Measurements from ENCODE around the gene FARP2.

The FARP2 gene

DNA sequence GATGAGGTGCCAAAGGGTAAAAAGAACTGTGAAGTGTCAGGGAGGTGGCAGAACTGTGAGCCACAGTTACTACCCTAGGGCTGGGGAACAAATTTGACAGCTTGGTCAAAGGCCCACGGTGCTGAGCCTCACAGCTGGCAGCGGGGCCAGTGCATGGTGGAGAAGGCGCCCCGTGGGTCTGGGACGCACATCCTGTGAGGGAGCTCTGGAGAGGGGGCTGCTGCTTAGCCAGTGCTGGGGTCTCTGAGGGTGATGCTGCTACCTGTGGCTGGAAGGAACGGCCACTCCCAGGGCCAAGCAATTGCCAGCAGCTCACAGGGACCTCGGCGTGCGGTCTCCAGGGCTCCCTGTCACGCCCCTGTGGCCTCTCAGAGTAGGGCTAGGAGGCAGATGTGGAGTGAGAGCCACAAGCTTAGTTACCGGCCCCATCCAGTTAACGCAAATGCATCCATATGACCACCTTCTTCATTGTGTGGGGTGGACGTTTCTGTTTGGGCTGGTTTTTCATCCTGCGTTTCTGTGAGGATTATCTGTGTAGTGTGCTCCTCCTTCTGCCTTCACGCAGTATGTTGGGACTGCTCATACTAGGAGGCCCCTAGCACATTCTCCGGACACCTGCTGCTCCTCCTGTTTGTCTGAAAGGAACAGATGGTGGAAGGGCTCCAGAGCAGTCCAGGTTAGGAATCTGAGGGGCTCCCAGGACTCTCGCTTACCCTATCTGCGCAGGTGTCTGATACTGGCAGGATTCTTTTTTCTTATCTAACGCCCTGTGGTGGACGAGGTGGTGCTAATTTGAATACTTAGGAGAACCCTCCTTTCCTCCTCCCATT, 126.3 kb downstream of the FARP2 start:
- no peak overlapping the region for H3K4me3 ChIP-seq (ENCODE audit: low read length)
- TF ChIP-seq ZNF274 (IDR thresholded peaks at IDR 0.05; ENCODE audit: low read depth, low read length) = no peak

GRCh38 chr2:241483305-241483704, 127.2 kb downstream of the FARP2 start:
- H3K4me3 ChIP-seq (ENCODE audit: low read length) = no peak overlapping the region
- no peak for TF ChIP-seq ZNF274 (IDR thresholded peaks at IDR 0.05; ENCODE audit: low read depth, low read length)

GRCh38 chr2:241485172-241485911, 129.3 kb downstream of the FARP2 start:
- TF ChIP-seq ZNF274 (IDR thresholded peaks at IDR 0.05; ENCODE audit: low read depth, low read length) = no peak
- H3K4me3 ChIP-seq (ENCODE audit: low read length) = no peak overlapping the region

GRCh38 chr2:241489088-241489487, 133.0 kb downstream of the FARP2 start:
- no peak overlapping the region for H3K4me3 ChIP-seq (ENCODE audit: low read length)
- TF ChIP-seq ZNF274 (IDR thresholded peaks at IDR 0.05; ENCODE audit: low read depth, low read length) = no peak

DNA sequence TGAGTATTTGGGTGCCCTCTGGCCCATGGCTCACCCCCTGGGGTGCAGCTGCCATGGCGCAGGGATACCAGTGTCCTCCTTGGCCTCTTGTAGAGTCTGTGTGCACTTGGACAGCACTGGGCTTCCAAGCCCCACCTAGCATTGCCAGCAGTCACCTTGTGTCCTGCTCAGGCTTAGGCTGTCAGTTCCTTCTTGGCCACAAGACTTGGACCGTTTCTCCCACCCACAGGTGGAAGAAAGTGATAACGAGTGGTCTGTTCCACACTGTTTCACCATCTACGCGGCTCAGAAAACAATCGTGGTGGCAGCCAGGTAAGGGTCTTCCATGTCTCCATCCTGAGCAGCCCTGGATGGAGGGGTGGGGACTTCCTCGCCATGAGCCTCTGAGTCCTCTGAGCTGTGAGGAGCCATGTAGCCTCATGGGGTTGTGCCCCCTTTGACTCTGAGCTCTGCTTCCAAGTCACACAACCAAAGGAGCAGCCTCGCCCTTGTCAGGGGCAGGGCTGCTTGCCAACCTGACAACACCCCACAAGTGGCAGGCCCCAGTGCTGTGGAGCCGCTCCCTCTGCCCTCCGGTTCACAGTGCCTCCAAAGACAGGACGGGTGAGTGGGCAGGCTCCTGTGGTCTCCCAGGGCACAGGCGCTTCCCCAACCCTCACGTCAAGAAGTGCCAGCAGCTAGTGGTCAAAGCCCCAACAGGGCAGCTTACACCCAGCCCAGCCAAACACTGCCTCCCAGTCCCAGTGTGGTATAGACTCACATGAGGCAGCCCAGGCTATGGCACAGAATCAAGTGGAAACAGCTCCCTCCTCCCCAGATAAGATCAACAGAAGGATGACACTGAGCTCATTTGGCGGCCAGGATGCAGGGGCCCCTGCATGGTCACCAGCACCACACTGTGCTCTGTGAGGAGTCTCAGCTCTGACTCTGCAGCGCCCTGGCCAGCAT, 133.9 kb downstream of the FARP2 start:
- H3K4me3 ChIP-seq (ENCODE audit: low read length) = no peak overlapping the region
- no peak for TF ChIP-seq ZNF274 (IDR thresholded peaks at IDR 0.05; ENCODE audit: low read depth, low read length)

- no peak overlapping the region for H3K4me3 ChIP-seq (ENCODE audit: low read length)
- TF ChIP-seq ZNF274 (IDR thresholded peaks at IDR 0.05; ENCODE audit: low read depth, low read length) = no peak
These were observed 134.9 kb downstream of the FARP2 start for GRCh38 chr2:241490825-241491506.

- no peak overlapping the region for H3K4me3 ChIP-seq (ENCODE audit: low read length)
- no peak for TF ChIP-seq ZNF274 (IDR thresholded peaks at IDR 0.05; ENCODE audit: low read depth, low read length)
These were observed 135.6 kb downstream of the FARP2 start for GRCh38 chr2:241491549-241492173.

DNA sequence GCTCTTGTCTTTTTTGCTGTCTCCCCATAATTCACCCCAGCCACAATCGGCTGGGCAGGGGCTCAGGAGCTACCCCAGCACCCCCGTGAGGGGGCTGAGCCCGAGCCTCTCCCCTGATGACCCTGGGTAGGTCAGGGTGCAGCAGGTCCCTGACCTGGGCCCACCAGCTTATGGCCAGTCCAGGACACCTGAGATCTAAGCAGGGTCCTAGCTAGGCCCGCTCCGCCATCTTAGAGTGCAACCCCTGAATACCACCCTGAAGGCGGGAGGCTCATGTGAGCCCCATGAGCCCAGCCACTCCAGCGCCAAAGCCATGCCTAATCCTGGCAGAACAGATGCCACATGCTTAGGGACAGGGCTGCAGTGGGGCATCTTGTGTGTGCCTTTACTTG, 136.1 kb downstream of the FARP2 start:
- no peak for TF ChIP-seq ZNF274 (IDR thresholded peaks at IDR 0.05; ENCODE audit: low read depth, low read length)
- H3K4me3 ChIP-seq (ENCODE audit: low read length) = no peak overlapping the region

- no peak overlapping the region for H3K4me3 ChIP-seq (ENCODE audit: low read length)
- no peak for TF ChIP-seq ZNF274 (IDR thresholded peaks at IDR 0.05; ENCODE audit: low read depth, low read length)
These were observed 137.0 kb downstream of the FARP2 start for GRCh38 chr2:241493092-241493491.

DNA sequence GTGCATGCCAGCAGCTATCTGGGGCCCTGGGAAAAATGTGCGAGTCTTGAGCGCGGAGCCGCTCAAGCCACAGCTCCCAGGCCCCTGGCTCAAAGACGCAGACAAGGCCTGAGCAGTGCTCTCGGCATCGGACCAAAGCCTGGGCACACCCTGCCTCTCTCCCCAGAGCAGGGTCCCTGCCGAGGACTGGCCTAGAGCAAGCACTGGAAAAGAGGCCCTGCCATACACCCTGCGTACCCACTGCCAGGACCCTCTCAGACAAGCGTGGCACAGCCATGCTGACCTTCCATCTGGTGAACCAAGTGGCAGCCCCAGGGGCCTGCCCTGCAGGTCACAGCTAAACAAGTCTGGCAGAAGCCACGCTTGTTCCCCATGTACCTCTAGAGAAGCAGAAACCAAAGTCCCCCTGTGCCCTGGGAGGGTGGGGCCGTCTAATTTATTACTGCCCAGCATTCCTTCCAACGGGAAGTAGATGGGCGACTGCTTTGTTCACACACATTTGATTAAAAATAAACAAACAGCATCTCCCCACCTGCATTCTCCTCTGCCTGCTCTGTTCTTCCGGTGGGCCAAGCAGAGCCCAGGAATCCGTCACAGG, 138.3 kb downstream of the FARP2 start:
- H3K4me3 ChIP-seq (ENCODE audit: low read length) = no peak overlapping the region
- TF ChIP-seq ZNF274 (IDR thresholded peaks at IDR 0.05; ENCODE audit: low read depth, low read length) = no peak

- H3K4me3 ChIP-seq (ENCODE audit: low read length) = no peak overlapping the region
These were observed 139.3 kb downstream of the FARP2 start for GRCh38 chr2:241495172-241496002.

More at GRCh38 chr2:241495172-241496002, 139.3 kb downstream of the FARP2 start:
- no peak for TF ChIP-seq ZNF274 (IDR thresholded peaks at IDR 0.05; ENCODE audit: low read depth, low read length)

Measured in GM08714 (cell line).